ENCODE measurements around the gene XXYLT1. TPM values are rescaled to one million over a fixed set of nuclear protein-coding genes. Genes with fewer than 3 reads are reported as not detected.

XXYLT1 gene
- total RNA-seq, 2 experiments from 2014 or later, result 17.2 to 19.6 TPM

GRCh38 chr3:195036974-195037373 lies 234.0 kb downstream of the XXYLT1 start:
- H3K9me2 ChIP-seq (ENCODE audit: insufficient read depth, low read length), result no peaks in the 10 kb centered on the region
- H2AFZ ChIP-seq (ENCODE audit: low read length), result no peak overlapping the region
- no peak overlapping the region for H3K27ac ChIP-seq (ENCODE audit: low read depth, low read length, poor library complexity, severe bottlenecking)
- intact Hi-C loops (cut with micrococcal nuclease; ENCODE audit: unreplicated experiment), result no loop called here
- CTCF ChIA-PET (ENCODE audit: unreplicated experiment), result no interaction called here
- H3K4me2 ChIP-seq (ENCODE audit: low read length), result no peak overlapping the region
- H3K36me3 ChIP-seq (ENCODE audit: insufficient read depth, low read length), result no peaks in the 10 kb centered on the region
- POLR2A ChIA-PET, result no interaction called here
- peaks cover 14% of the 10 kb centered on the region for H3K4me1 ChIP-seq (ENCODE audit: insufficient read depth, low read length, poor library complexity, severe bottlenecking)
- H3K4me3 ChIP-seq (ENCODE audit: low read depth, low read length, poor library complexity, severe bottlenecking), result no peak overlapping the region
- H4K20me1 ChIP-seq (ENCODE audit: insufficient read depth, low read length), result no peaks in the 10 kb centered on the region
- H3K9me3 ChIP-seq (ENCODE audit: low read length), result no peaks in the 10 kb centered on the region
- no peak for DNase-seq (ENCODE audit: low spot score)
- TF ChIP-seq CTCF (conservative IDR thresholded peaks at IDR 0.05; ENCODE audit: low read length), result no peak
- no peak for TF ChIP-seq EZH2phosphoT487 (IDR thresholded peaks at IDR 0.05; ENCODE audit: borderline replicate concordance, low read depth, low read length)
- no peaks in the 10 kb centered on the region for H3K79me2 ChIP-seq (ENCODE audit: insufficient read depth, low read depth, low read length)
- BruUV-seq (replicated peaks), result no TSS peak

- peaks cover 14% of the 10 kb centered on the region for H3K4me1 ChIP-seq (ENCODE audit: insufficient read depth, low read length, poor library complexity, severe bottlenecking)
- H3K9me3 ChIP-seq (ENCODE audit: low read length), result no peaks in the 10 kb centered on the region
- no peaks in the 10 kb centered on the region for H3K79me2 ChIP-seq (ENCODE audit: insufficient read depth, low read depth, low read length)
- CTCF ChIA-PET (ENCODE audit: unreplicated experiment), result no interaction called here
- no peaks in the 10 kb centered on the region for H3K36me3 ChIP-seq (ENCODE audit: insufficient read depth, low read length)
- H3K9me2 ChIP-seq (ENCODE audit: insufficient read depth, low read length), result no peaks in the 10 kb centered on the region
- TF ChIP-seq EZH2phosphoT487 (IDR thresholded peaks at IDR 0.05; ENCODE audit: borderline replicate concordance, low read depth, low read length) (no peak), CTCF (conservative IDR thresholded peaks at IDR 0.05; ENCODE audit: low read length) (no peak)
- no peak overlapping the region for H3K4me3 ChIP-seq (ENCODE audit: low read depth, low read length, poor library complexity, severe bottlenecking)
- H3K4me2 ChIP-seq (ENCODE audit: low read length), result no peak overlapping the region
- no peak overlapping the region for H2AFZ ChIP-seq (ENCODE audit: low read length)
- no peak overlapping the region for H3K27ac ChIP-seq (ENCODE audit: low read depth, low read length, poor library complexity, severe bottlenecking)
- no peak for DNase-seq (ENCODE audit: low spot score)
- POLR2A ChIA-PET, result no interaction called here
- intact Hi-C loops (cut with micrococcal nuclease; ENCODE audit: unreplicated experiment), result no loop called here
- BruUV-seq (replicated peaks), result no TSS peak
- H4K20me1 ChIP-seq (ENCODE audit: insufficient read depth, low read length), result no peaks in the 10 kb centered on the region
Measured at GRCh38 chr3:195036574-195036973, 234.4 kb downstream of the XXYLT1 start.

- no peak for TF ChIP-seq EZH2phosphoT487 (IDR thresholded peaks at IDR 0.05; ENCODE audit: borderline replicate concordance, low read depth, low read length)
- TF ChIP-seq CTCF (conservative IDR thresholded peaks at IDR 0.05; ENCODE audit: low read length), result no peak
- Histone ChIP-seq H3K36me3 (ENCODE audit: insufficient read depth, low read length) (no peaks in the 10 kb centered on the region), H3K9me3 (ENCODE audit: low read length) (no peaks in the 10 kb centered on the region), H3K4me2 (ENCODE audit: low read length) (no peak overlapping the region), H4K20me1 (ENCODE audit: insufficient read depth, low read length) (no peaks in the 10 kb centered on the region), H3K27ac (ENCODE audit: low read depth, low read length, poor library complexity, severe bottlenecking) (no peak overlapping the region), H3K9me2 (ENCODE audit: insufficient read depth, low read length) (no peaks in the 10 kb centered on the region), H2AFZ (ENCODE audit: low read length) (no peak overlapping the region), H3K4me3 (ENCODE audit: low read depth, low read length, poor library complexity, severe bottlenecking) (no peak overlapping the region), H3K4me1 (ENCODE audit: insufficient read depth, low read length, poor library complexity, severe bottlenecking) (peaks cover 14% of the 10 kb centered on the region), H3K79me2 (ENCODE audit: insufficient read depth, low read depth, low read length) (no peaks in the 10 kb centered on the region)
- POLR2A ChIA-PET, result no interaction called here
- intact Hi-C loops (cut with micrococcal nuclease; ENCODE audit: unreplicated experiment), result no loop called here
- CTCF ChIA-PET (ENCODE audit: unreplicated experiment), result no interaction called here
- no peak for DNase-seq (ENCODE audit: low spot score)
- BruUV-seq (replicated peaks), result no TSS peak
Measured at GRCh38 chr3:195036203-195036505, 234.8 kb downstream of the XXYLT1 start.

Measured in OCI-LY7 (cell line).